Dedifferentiated amniotic fluid mesenchymal stem cell (primary cell): ENCODE data around the gene KLHL20.
"Not testable (repeated sequence)": the region's sequence is repeated elsewhere in the genome, so short reads cannot be mapped to it uniquely, and the experiment has no call there.

Experiments used
- DNase-seq: peaks from one replicate; pipeline ENCODE4 v3.0.0-alpha.2; 2016; ENCODE audit errors: extremely low spot score

KLHL20 gene

GRCh38 chr1:173749137-173749536 is 34.4 kb downstream of the KLHL20 start:
- DNase-seq = no peak

DNA sequence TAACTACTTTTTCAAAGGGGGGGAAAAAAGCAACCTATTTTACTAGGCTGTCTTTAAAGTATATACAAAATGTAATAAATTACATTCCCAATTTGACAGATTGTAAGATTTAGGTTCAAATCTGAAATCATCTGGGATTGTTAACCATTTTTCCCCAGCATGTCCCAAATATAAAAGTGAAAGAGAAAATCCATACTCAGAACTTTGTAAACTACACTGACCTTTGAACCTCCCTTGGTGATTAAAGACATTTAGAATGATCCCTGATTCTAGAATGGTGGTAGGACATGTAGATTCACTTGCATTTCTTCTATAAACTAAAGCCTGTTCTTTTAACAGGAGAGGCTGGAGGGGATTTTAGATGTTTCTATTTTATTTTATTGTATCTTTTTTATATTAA is 39.0 kb downstream of the KLHL20 start:
- DNase-seq = no peak

- DNase-seq = no peak
Observed at GRCh38 chr1:173757666-173758065, 42.9 kb downstream of the KLHL20 start.

DNA sequence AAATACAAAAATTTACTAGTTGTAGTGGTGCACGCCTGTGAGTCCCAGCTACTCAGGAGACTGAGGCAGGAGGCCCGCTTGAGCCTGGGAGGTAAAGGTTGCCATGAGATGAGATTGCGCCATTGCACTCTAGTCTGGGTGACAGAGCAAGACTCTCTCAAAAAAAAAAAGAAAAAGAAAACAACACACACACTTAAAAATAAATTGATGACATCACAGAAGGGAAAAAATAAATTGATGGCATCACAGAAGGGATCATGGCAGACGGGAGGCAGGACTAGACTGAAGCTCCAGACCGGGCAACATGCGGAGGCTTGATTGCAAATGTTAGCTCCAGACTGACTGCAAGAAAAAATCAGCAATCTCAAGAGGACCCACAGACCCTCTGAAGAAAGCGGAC is 43.3 kb downstream of the KLHL20 start:
- DNase-seq = no peak

DNA sequence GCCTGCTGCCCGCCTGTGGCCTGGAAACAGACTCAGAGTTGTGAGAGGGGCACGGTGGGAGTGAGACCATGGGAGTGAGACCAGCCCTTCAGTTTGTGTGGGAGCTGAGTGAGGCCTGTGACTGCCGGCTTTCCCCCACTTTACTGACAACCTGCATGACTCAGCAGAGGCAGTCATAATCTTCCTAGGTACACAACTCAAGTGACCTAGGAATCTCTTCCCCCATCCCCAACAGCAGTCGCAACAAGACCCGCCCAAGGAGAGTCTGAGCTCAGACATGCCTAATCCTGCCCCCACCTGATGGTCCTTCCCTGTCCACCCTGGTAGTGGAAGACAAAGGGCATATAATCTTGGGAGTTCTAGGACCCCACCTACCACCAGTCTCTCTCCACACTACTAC is 44.2 kb downstream of the KLHL20 start:
- no peak for DNase-seq

DNA sequence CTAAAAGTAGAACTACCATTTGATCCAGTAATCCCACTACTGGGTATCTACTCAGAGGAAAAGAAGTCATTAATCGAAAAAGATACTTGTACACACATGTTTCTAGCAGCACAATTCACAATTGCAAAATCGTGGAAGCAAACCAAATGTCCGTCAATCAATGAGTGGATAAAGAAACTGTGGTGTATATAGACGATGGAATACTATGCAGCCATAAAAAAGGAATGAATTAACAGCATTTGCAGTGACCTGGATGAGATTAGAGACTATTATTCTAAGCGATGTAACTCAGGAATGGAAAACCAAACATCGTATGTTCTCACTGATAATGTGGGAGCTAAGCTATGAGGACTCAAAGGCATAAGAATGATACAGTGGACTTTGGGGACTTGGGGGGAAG is 49.5 kb downstream of the KLHL20 start:
- DNase-seq = not testable (repeated sequence)

GRCh38 chr1:173768206-173768605 is 53.4 kb downstream of the KLHL20 start:
- no peak for DNase-seq

DNA sequence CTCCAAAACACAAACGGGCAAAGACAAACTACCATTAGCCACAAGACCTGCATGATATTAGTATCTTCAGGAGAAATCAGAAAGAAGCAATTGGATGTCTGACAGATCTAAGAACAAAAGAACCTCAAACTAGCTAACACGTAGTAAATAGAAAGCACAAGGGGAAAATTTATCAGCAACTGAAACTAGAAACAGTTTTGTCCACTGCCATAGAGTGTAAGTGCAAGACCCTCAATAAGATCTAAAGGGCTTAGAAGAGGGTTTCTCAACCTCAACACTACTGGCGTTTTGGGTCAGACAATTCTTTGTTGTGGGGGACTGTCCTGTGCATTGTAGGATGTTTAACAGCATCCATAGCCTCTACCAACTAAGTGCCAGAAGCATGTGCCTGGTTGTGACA is 54.0 kb downstream of the KLHL20 start:
- no peak for DNase-seq

DNA sequence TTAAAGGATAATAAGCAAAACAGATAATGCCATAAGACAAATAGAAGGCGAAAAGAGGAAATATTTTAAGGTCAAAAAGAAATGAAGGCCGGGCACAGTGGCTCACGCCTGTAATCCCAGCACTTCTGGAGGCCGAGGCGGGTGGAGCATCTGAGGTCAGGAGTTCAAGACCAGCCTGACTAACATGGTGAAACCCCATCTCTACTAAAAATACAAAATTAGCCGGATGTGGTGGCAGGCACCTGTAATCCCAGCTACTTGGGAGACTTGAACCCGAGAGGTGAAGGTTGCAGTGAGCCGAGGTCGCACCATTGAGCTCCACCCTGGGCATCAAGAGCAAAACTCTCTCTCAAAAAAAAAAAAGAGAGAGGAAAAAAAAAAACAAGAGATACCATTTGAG is 55.5 kb downstream of the KLHL20 start:
- not testable (repeated sequence) for DNase-seq

DNA sequence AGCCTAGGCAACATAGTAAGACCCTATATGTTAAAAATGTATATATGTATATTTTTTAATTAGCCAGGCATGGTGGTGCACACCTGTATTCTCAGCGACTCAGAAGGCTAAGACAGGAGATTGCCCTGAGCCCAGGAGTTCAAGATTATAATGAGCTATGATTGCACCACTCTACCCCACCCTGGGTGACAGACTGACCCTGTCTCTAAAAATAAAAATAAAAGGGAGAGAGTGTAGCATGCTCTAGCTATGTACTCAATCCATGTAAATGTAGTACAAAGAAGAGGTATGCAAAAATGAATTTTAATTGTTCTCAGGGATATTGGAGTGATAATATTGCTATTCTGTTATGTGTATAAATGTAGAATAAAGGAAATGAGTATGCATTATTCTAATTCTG is 56.8 kb downstream of the KLHL20 start:
- DNase-seq = no peak

- no peak for DNase-seq
Observed at GRCh38 chr1:173775578-173776226, 60.9 kb downstream of the KLHL20 start.

GRCh38 chr1:173779936-173780335 is 65.2 kb downstream of the KLHL20 start:
- DNase-seq = no peak

DNA sequence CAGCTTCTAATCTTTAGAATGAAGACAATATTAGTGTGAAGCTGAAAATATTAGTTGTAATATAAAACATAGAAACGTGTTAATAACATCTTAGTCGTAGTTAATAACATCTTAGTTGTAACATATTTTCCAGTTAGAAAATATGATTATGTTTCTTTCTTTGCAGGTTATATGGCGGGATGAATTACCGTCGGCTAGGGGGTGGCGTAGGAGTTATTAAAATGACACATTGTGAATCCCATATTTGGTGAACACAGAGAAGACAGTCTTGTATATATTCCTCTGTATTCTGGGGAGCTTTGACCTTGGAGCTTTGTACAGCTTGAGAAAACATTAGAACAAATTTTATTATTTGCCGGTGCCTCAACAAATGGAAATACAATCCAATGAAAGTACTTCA is 70.2 kb downstream of the KLHL20 start:
- no peak for DNase-seq

GRCh38 chr1:173789841-173790240 is 75.1 kb downstream of the KLHL20 start:
- no peak for DNase-seq

- DNase-seq = no peak
Observed at GRCh38 chr1:173798078-173798477, 83.3 kb downstream of the KLHL20 start.

- DNase-seq = not testable (repeated sequence)
Observed at GRCh38 chr1:173799995-173800394, 85.2 kb downstream of the KLHL20 start.

DNA sequence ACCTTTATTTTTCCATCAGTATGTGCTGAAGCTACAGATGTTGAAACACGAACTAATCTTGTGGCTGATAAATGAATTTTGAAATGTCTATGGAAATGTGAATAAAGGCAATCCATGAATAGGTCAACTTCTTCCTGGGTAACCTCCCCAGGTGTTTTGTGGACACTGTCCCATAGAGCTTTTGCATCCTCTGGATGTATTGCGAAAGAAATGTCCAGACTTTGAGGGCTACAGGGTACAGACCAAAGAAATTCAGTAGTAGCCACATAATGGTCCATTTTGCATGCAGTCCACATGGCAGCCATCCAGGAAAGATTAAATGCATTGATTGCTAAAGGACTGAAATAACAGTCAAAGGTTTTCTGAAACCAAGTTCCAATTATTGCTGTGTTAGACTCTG is 88.2 kb downstream of the KLHL20 start:
- DNase-seq = no peak

GRCh38 chr1:173813654-173814053 is 98.9 kb downstream of the KLHL20 start:
- not testable (repeated sequence) for DNase-seq

GRCh38 chr1:173818459-173818858 is 103.7 kb downstream of the KLHL20 start:
- DNase-seq = no peak

DNA sequence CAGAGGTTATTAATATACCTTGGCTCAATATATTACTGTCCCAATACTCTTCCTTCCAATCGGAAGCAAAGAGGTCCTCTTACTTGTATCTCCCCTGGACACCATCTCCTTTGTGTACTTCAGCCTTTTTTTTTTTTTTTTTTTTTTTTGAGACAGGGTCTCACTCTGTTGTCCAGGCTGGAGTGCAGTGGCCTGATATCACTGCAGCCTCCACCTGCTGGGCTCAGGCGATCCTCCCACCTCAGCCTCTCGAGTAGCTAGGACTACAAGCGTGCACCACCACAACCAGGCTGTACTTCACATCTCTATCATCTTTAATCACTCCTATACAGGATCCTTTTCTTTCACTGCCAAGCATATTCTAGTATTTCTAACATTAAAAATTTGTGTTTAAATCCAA is 106.9 kb downstream of the KLHL20 start:
- DNase-seq = no peak

- no peak for DNase-seq
Observed at GRCh38 chr1:173823781-173824314, 109.1 kb downstream of the KLHL20 start.

- peak; percentile 97 for DNase-seq
Observed at GRCh38 chr1:173824315-173825081, 109.7 kb downstream of the KLHL20 start, which contains the start of the genes CENPL and DARS2. CENPL (minus strand) TSS chr1:173824883; CDS start chr1:173811299, 13,584 bp downstream. DARS2 (plus strand) TSS chr1:173824673; CDS start chr1:173825230, 557 bp downstream.

- DNase-seq = no peak
Observed at GRCh38 chr1:173827611-173828010, 112.8 kb downstream of the KLHL20 start.
